H54 (cell line): ENCODE measurements around the gene GJD3.
A peak's percentile ranks its signal among the peaks of the same experiment; 100 is the strongest.
"Not testable (repeated sequence)": the region's sequence is repeated elsewhere in the genome, so short reads cannot be mapped to it uniquely, and the experiment has no call there.

ENCODE experiments used
- DNase-seq: peaks from one replicate; pipeline ENCODE4 v3.0.0; 2011; ENCODE audit warnings: low spot score, mixed read lengths; ENCODE audit not compliant: insufficient read length
- FAIRE-seq: peaks from 3 replicates; lab custom pipeline; 2011; peaks lifted over from hg19 to GRCh38; lab: Jason Lieb, UNC
- POLR2A ChIP-seq: IDR thresholded peaks from 2 replicates; pipeline ENCODE4 v1.6.1; 2011; ENCODE audit warnings: low read depth, mild to moderate bottlenecking, low read length

The GJD3 gene, protein sequence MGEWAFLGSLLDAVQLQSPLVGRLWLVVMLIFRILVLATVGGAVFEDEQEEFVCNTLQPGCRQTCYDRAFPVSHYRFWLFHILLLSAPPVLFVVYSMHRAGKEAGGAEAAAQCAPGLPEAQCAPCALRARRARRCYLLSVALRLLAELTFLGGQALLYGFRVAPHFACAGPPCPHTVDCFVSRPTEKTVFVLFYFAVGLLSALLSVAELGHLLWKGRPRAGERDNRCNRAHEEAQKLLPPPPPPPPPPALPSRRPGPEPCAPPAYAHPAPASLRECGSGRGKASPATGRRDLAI

GRCh38 chr17:40364121-40364861, at the start of gene GJD3:
GJD3 (minus strand) TSS chr17:40364737; CDS start chr17:40363815, 922 bp downstream.
- TF ChIP-seq POLR2A: no peak
- DNase-seq (no peak), FAIRE-seq (no peak)

GRCh38 chr17:40414312-40414711, 49.8 kb upstream of the GJD3 start:
- DNase-seq, FAIRE-seq: not testable (repeated sequence)

DNA sequence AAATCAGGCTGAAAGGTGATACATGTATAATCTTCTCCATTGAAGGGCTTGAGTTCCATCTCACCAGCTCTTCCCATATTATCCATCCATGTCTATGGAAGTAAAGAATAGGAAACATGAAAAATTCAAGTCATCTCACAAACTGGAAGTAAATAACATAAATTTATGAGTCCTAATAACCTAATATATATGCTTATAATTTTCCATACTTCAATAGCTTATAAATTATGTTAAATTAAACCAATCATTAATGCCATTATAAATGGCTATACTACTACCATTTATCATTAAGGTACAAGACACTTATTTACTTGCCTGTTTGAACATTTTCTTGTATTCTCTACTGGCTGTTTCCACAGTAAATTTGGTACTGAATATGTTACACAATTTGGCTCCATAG, 48.3 kb upstream of the GJD3 start:
- no peak for DNase-seq
- FAIRE-seq: no peak
- TF ChIP-seq POLR2A: no peak

DNA sequence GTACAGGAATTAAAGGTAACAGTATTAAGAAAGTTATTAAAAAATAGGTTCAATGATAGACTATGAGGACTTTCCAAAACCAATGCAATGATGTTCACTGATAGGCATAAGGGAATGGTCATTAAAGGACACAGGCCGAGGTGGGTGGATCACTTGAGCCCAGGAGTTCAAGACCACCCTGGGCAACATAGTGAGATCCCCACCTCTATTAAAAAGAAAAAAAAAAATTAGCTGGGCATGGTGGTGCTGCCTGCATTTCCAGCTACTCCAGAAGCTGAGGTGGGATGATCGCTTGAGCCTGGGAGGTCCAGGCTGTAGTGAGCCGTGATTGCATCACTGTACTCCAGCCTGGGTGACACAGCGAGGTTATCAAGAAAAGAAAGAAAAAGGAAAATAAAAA, 47.3 kb upstream of the GJD3 start:
- DNase-seq: no peak
- no peak for TF ChIP-seq POLR2A
- FAIRE-seq: no peak

GRCh38 chr17:40410082-40410481, 45.5 kb upstream of the GJD3 start:
- FAIRE-seq: no peak
- DNase-seq: no peak
- TF ChIP-seq POLR2A: no peak

DNA sequence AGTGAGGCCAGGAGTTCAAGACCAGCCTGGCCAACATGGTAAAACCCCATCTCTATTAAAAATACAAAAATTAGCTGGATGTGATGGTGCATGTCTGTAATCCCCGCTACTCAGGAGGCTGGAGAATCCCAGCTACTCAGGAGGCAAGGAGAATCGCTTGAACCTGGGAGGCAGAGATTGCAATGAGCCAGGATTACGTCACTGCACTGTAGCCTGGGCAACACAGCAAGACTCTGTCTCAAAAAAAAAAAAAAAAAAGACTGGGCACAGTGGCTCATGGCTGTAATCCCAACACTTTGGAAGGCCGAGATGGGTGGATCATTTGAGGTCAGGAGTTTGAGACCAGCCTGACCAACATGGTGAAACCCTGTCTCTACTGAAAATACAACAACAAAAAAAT, 45.0 kb upstream of the GJD3 start:
- DNase-seq, FAIRE-seq: not testable (repeated sequence)

DNA sequence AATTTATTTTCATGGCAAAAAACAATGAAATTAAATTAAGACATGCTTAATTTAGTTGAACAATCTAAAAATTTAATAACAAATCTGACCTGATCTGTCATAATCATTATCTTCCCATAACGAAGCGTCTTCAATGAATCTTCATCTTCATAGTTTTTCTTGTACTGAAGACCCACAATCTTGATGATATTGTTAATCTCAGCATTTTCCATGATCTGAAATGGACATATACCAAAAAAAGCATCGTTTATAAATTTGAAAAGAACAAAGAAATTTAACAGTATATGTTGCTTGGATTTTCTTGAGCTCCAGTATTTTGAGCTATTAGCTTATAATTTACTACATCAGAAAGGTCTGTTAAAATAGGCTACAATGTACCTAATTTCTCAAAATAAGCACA, 42.9 kb upstream of the GJD3 start:
- no peak for TF ChIP-seq POLR2A
- DNase-seq (no peak), FAIRE-seq (no peak)

- FAIRE-seq (peak; percentile 81), DNase-seq (no peak)
- TF ChIP-seq POLR2A: no peak
These were observed 39.5 kb upstream of the GJD3 start for GRCh38 chr17:40404003-40404402.

GRCh38 chr17:40402668-40403067, 38.1 kb upstream of the GJD3 start:
- no peak for FAIRE-seq
- TF ChIP-seq POLR2A: no peak
- DNase-seq: no peak

- no peak for DNase-seq
These were observed 34.6 kb upstream of the GJD3 start for GRCh38 chr17:40399185-40399584.

DNA sequence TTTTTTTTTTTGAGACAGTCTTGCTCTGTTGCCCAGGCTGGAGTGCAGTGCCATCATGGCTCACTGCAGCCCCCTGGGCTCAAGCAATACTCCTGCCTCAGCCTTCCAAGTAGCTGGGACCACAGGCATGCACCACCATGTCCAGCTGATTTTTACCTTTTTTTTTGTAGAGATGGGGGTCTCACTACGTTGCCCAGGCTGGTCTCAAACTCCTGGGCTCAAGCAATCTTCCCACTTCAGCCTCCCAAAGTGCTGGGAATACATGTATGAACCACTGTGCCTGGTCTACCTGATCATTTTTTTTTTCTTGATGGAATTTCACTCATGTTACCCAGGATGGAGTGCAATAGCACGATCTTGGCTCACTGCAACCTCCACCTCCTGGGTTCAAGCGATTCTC, 22.0 kb upstream of the GJD3 start:
- DNase-seq, FAIRE-seq: not testable (repeated sequence)

More at GRCh38 chr17:40399185-40399584, 34.6 kb upstream of the GJD3 start:
- TF ChIP-seq POLR2A: no peak
- FAIRE-seq: peak; percentile 36

- TF ChIP-seq POLR2A: no peak
- DNase-seq (no peak), FAIRE-seq (no peak)
These were observed 17.7 kb upstream of the GJD3 start for GRCh38 chr17:40382251-40382650.

DNA sequence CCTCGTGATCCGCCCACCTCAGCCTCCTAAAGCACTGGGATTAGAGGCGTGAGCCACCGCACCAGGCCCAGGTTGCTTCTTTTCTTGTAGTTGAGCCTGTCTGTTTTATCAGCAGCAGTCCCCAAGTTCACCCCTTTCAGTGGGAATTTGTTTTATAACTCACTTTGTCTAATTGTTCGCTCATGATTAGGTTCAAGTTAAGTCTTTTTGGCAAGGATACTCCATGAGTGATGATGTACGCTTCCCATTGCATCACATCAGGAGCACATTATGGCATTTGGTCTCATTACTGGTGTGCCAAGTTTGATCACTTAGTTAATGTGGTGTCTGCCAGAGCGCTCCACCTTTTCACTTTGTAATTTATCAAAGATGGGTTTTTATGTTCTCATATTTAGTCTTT, 14.4 kb upstream of the GJD3 start:
- DNase-seq (no peak), FAIRE-seq (no peak)
- TF ChIP-seq POLR2A: no peak

DNA sequence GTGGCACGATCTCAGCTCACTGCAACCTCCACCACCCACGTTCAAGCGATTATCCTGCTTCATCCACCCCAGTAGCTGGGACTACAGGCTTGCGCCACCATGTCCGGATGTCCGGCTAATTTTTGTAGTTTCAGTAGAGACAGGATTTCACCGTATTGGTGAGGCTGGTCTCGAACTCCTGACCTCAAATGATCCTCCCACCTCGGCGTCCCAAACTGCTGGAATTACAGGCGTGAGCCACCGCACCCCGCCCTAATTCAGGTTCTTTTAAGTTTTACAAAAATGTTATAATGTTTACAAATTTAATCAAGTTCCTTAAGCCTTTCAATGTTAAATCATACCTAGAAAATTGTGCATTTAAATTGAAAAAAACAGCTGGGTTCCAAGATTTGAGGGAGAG, 13.3 kb upstream of the GJD3 start:
- FAIRE-seq: no peak
- TF ChIP-seq POLR2A: no peak
- no peak for DNase-seq

- not testable (repeated sequence) for DNase-seq, FAIRE-seq
These were observed 12.0 kb upstream of the GJD3 start for GRCh38 chr17:40376541-40376940.

- not testable (repeated sequence) for FAIRE-seq, DNase-seq
These were observed 11.2 kb upstream of the GJD3 start for GRCh38 chr17:40375786-40376185.
